Endothelial cell of umbilical vein (primary cell): ENCODE results near the gene CAPN7. TPM values are rescaled to one million over a fixed set of nuclear protein-coding genes. Genes with fewer than 3 reads are reported as not detected.

ENCODE experiments used
- BruUV-seq: library from RNA; stranded (reverse); fragments of 400-500 nt; replicated peaks from 2 replicates; lab custom pipeline; 2021; lab: Mats Ljungman, UMichigan
- CTCF ChIA-PET: fragments of 300-600, 350-600 bp; sonication (Branson Sonifier 250); formaldehyde crosslinking; loops from one replicate; lab custom pipeline; 2021; ENCODE audit warnings: antibody characterized with exemption, inconsistent platforms; lab: Charles Lee
- POLR2A ChIA-PET: fragments of 300-600, 350-600 bp; sonication (Branson Sonifier 250); formaldehyde crosslinking; loops from one replicate; lab custom pipeline; 2021; ENCODE audit warnings: antibody characterized with exemption, inconsistent platforms; lab: Charles Lee
- DNase-seq: peaks from one replicate; pipeline ENCODE4 v3.0.0-alpha.2; 2011; ENCODE audit warnings: low read depth, low spot score
- FAIRE-seq: peaks from 2 replicates; lab custom pipeline; 2011; peaks lifted over from hg19 to GRCh38; lab: Jason Lieb, UNC
- H2AFZ ChIP-seq: 2 replicates; pipeline ENCODE4 v1.6.0; 2012; ENCODE audit warnings: low read depth, low read length, control low read depth, inconsistent platforms
- H3K27ac ChIP-seq: 2 replicates; pipeline ENCODE4 v1.5.1; 2011; ENCODE audit warnings: low read depth, mild to moderate bottlenecking, control low read depth, low read length, moderate library complexity; ENCODE audit not compliant: insufficient read depth
- H3K27me3 ChIP-seq, 2 experiments: 2 replicates each; pipeline versions ENCODE4 v1.6.0 to v1.6.1; 2011; ENCODE audit warnings: low read length in 2 of 2, mixed read lengths in 1 of 2; ENCODE audit not compliant: control insufficient read depth in 2 of 2, insufficient read depth in 2 of 2
- H3K36me3 ChIP-seq, 2 experiments: 2 replicates in 1 of 2; 3 replicates in 1 of 2; pipeline ENCODE4 v1.5.1; 2011; ENCODE audit warnings: low read length in 2 of 2, mild to moderate bottlenecking in 1 of 2, moderate library complexity in 1 of 2; ENCODE audit not compliant: control insufficient read depth in 2 of 2, insufficient read depth in 2 of 2; ENCODE audit errors: extremely low read depth in 1 of 2
- H3K4me1 ChIP-seq: 3 replicates; pipeline ENCODE4 v1.5.1; 2011; ENCODE audit warnings: mild to moderate bottlenecking, low read length; ENCODE audit not compliant: control insufficient read depth, insufficient read depth; ENCODE audit errors: extremely low read depth
- H3K4me2 ChIP-seq: 2 replicates; pipeline ENCODE4 v1.6.1; 2011; ENCODE audit warnings: low read length, control low read depth, mixed read lengths; ENCODE audit not compliant: insufficient read depth
- H3K4me3 ChIP-seq, 3 experiments: fragments of 200-600 bp in 1 of 3; sonication (generic), shearing (Covaris generic) in 1 of 3; replicated peaks in 1 of 3; 2 replicates each; pipeline ENCODE4 v1.5.1; 2011 to 2016; ENCODE audit warnings: control low read depth in 3 of 3, low read length in 3 of 3, mild to moderate bottlenecking in 2 of 3, inconsistent platforms in 1 of 3, low read depth in 1 of 3, moderate library complexity in 1 of 3; ENCODE audit not compliant: insufficient read depth in 1 of 3
- H3K79me2 ChIP-seq: 2 replicates; pipeline ENCODE4 v1.6.0; 2012; ENCODE audit warnings: low read length, inconsistent platforms; ENCODE audit not compliant: control insufficient read depth, insufficient read depth
- H3K9ac ChIP-seq: replicated peaks from 2 replicates; pipeline ENCODE3; 2011; ENCODE audit warnings: low read length, control low read depth; ENCODE audit not compliant: insufficient read depth; ENCODE audit errors: extremely low read depth
- H3K9me1 ChIP-seq: replicated peaks from 3 replicates; pipeline ENCODE4 v1.6.0; 2011; ENCODE audit warnings: mild to moderate bottlenecking, low read length; ENCODE audit not compliant: control insufficient read depth, insufficient read depth; ENCODE audit errors: extremely low read depth
- H3K9me3 ChIP-seq: replicated peaks from 2 replicates; pipeline ENCODE4 v1.5.1; 2012; ENCODE audit warnings: low read length, inconsistent platforms; ENCODE audit not compliant: control insufficient read depth, insufficient read depth
- H4K20me1 ChIP-seq: replicated peaks from 2 replicates; pipeline ENCODE3; 2011; ENCODE audit warnings: mild to moderate bottlenecking, low read length; ENCODE audit not compliant: control insufficient read depth, insufficient read depth; ENCODE audit errors: extremely low read depth
- EZH2 ChIP-seq: IDR thresholded peaks from 2 replicates; pipeline ENCODE4 v1.6.1; 2012; ENCODE audit warnings: borderline replicate concordance, low read depth, mild to moderate bottlenecking, moderate library complexity, low read length, inconsistent platforms; ENCODE audit not compliant: severe bottlenecking
- FOS ChIP-seq: IDR thresholded peaks from 2 replicates; pipeline ENCODE4 v1.6.1; 2011; ENCODE audit warnings: mild to moderate bottlenecking, low read length, moderate library complexity, borderline replicate concordance; ENCODE audit not compliant: insufficient read depth
- GATA2 ChIP-seq: IDR thresholded peaks from 2 replicates; pipeline ENCODE4 v1.7.0; 2011; ENCODE audit warnings: low read depth, mild to moderate bottlenecking, moderate library complexity, mixed read lengths, low read length; ENCODE audit not compliant: insufficient read length, insufficient read depth
- JUN ChIP-seq: IDR thresholded peaks from 2 replicates; pipeline ENCODE4 v1.6.1; 2011; ENCODE audit warnings: borderline replicate concordance, low read depth; ENCODE audit not compliant: insufficient read length, insufficient read depth
- MYC ChIP-seq: IDR thresholded peaks from one replicate; pipeline ENCODE4 v1.6.1; 2011; ENCODE audit warnings: mild to moderate bottlenecking, low read depth, low read length
- POLR2A ChIP-seq: IDR thresholded peaks from 2 replicates; pipeline ENCODE4 v1.6.1; 2012; ENCODE audit warnings: low read depth, mild to moderate bottlenecking, control low read depth, low read length
- POLR2AphosphoS5 ChIP-seq: IDR thresholded peaks from 2 replicates; pipeline ENCODE4 v1.6.1; 2012; ENCODE audit warnings: low read depth, mild to moderate bottlenecking, control low read depth, low read length, moderate library complexity; ENCODE audit not compliant: insufficient read depth
- dilution Hi-C: fragments of 300-500 bp; cut with MboI; formaldehyde crosslinking; loops from one replicate; pipeline ENCODE4 v1.15.0; 2019; ENCODE audit warnings: low sequenced_read_pairs; ENCODE audit not compliant: extremely low pct_ligation_motif_present
- intact Hi-C: fragments of 100-400 bp; cut with micrococcal nuclease; formaldehyde crosslinking; loops from one replicate; pipeline ENCODE4 v1.10.0; 2022
- polyA plus RNA-seq, 4 experiments: library from polyadenylated mRNA; depleted of rRNA in 3 of 4; stranded (reverse) in 3 of 4; unstranded in 1 of 4; fragments of >200 nt; gene quantifications; 2 replicates each; pipeline versions ENCODE4 v1.2.1 to v1.2.3, GENCODE V29; 2011 to 2012; ENCODE audit warnings: missing spikeins in 1 of 4
- total RNA-seq: library from RNA; stranded (reverse); gene quantifications from 2 replicates; pipeline ENCODE4 v1.2.3, GENCODE V29; 2021
- TF ChIP-seq, protein P1 (sequence below): IDR thresholded peaks from 2 replicates; pipeline ENCODE4 v1.6.1; 2011; ENCODE audit not compliant: insufficient read depth, insufficient read length
- TF ChIP-seq, protein P2 (sequence below), 2 donors: IDR thresholded peaks; 1 replicate in 1 of 2; 2 replicates in 1 of 2; pipeline ENCODE4 v1.5.1; 2011; ENCODE audit warnings: low read length in 2 of 2, mild to moderate bottlenecking in 2 of 2, moderate library complexity in 2 of 2, control low read depth in 1 of 2, inconsistent platforms in 1 of 2, low read depth in 1 of 2; ENCODE audit not compliant: insufficient read depth in 1 of 2; ENCODE audit errors: extremely low read depth in 1 of 2

CAPN7 gene
- total and polyA plus RNA-seq, 2 donors (not counting 3 experiments of a cell fraction or from before 2014, with no cell fraction given): 13.2 to 32.7 TPM

DNA sequence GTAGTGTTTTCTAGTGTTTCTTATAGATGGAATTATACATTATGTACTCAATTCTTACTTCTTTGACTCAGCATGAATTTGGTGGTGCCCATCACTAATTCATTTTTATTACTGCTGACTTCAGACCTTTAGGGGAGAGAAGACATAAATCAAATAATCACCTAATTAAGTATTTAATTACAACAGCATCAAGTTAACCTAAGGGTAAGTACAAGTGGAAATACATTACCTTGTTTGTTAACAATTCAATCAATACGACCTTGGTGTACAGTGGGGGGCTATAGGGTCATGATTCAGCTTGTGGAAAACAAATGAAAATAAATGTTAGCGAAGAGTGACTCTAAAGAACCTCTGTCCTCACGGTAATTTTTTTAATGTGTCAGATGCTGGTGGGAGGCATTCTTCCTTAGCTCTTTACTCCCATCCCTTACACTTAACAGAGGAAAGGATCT is 538 bp upstream of the CAPN7 start:
- peak overlapping the region; percentile 17 to 71 (median 18) for H3K4me3 ChIP-seq
- FAIRE-seq (no peak), DNase-seq (no peak)
- no peaks in the 10 kb centered on the region for H3K9me1 ChIP-seq
- ChIA-PET POLR2A (interaction anchor here (1.0 to 1.4 kb wide), 4 partner anchors 106 to 554 kb away, joined by 3 to 6 read pairs (median 3); partner anchors contain the start of genes CCDC174 and RBSN), CTCF (interaction anchor here (0.6 to 8.9 kb wide), 13 partner anchors 12 to 607 kb away, joined by 3 to 205 read pairs (median 4); no protein-coding TSS in a partner anchor)
- dilution Hi-C loops: no loop called here
- H3K4me1 ChIP-seq: peaks cover 6% of the 10 kb centered on the region
- BruUV-seq: TSS peak; percentile 96
- H3K27me3 ChIP-seq: no peaks in the 10 kb centered on the region
- H3K9ac ChIP-seq: peak overlapping the region; percentile 69
- H3K79me2 ChIP-seq: peaks cover 28% of the 10 kb centered on the region
- H3K36me3 ChIP-seq: no peaks in the 10 kb centered on the region
- peak overlapping the region; percentile 25 for H3K27ac ChIP-seq
- peak overlapping the region; percentile 83 for H2AFZ ChIP-seq
- intact Hi-C loops: no loop called here
- peaks cover 2% of the 10 kb centered on the region for H4K20me1 ChIP-seq
- no peak for TF ChIP-seq POLR2A
- no peak for TF ChIP-seq JUN
- TF ChIP-seq EZH2: no peak
- TF ChIP-seq GATA2: no peak
- TF ChIP-seq POLR2AphosphoS5: no peak
- TF ChIP-seq FOS: no peak
- TF ChIP-seq, protein P1, sequence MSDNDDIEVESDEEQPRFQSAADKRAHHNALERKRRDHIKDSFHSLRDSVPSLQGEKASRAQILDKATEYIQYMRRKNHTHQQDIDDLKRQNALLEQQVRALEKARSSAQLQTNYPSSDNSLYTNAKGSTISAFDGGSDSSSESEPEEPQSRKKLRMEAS: no peak
- TF ChIP-seq, protein P2, sequence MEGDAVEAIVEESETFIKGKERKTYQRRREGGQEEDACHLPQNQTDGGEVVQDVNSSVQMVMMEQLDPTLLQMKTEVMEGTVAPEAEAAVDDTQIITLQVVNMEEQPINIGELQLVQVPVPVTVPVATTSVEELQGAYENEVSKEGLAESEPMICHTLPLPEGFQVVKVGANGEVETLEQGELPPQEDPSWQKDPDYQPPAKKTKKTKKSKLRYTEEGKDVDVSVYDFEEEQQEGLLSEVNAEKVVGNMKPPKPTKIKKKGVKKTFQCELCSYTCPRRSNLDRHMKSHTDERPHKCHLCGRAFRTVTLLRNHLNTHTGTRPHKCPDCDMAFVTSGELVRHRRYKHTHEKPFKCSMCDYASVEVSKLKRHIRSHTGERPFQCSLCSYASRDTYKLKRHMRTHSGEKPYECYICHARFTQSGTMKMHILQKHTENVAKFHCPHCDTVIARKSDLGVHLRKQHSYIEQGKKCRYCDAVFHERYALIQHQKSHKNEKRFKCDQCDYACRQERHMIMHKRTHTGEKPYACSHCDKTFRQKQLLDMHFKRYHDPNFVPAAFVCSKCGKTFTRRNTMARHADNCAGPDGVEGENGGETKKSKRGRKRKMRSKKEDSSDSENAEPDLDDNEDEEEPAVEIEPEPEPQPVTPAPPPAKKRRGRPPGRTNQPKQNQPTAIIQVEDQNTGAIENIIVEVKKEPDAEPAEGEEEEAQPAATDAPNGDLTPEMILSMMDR (IDR thresholded peaks at IDR 0.05; ENCODE audit: extremely low read depth in 1 of 2, insufficient read depth in 1 of 2, low read depth in 1 of 2, low read length in 2 of 2): no peak
- no peak for TF ChIP-seq MYC
- H3K9me3 ChIP-seq: no peaks in the 10 kb centered on the region
- H3K4me2 ChIP-seq: peak overlapping the region; percentile 86
